Spleen (tissue), 7 donors: ENCODE measurements around the gene MEGF9.

Experiments
- POLR2A ChIP-seq, 3 donors: fragments of 450-650 bp; IDR thresholded peaks; one replicate each; pipeline ENCODE4 v1.5.1; 2017; ENCODE audit warnings: antibody characterized with exemption in 3 of 3, mild to moderate bottlenecking in 1 of 3
- POLR2AphosphoS5 ChIP-seq, 3 donors: sonication (generic); formaldehyde crosslinking; IDR thresholded peaks; one replicate each; pipeline ENCODE4 v1.5.1; 2017; ENCODE audit warnings: antibody characterized with exemption in 3 of 3
- TF ChIP-seq, protein P1 (sequence below), 11 experiments: fragments of 200-600 bp in 7 of 11; fragments of 450-650 bp in 4 of 11; sonication (generic) in 4 of 11; IDR thresholded peaks in 8 of 11; conservative IDR thresholded peaks in 3 of 11; 1 replicate in 7 of 11; 2 replicates in 4 of 11; pipeline versions ENCODE4 v1.4.0 to v1.8.0; 2016 to 2021; ENCODE audit warnings: antibody characterized with exemption in 11 of 11, inconsistent platforms in 4 of 11, mild to moderate bottlenecking in 1 of 11
- donor health status: DM: no; HTN: no; CAD: no; lungs with moderate emphysema.
- donor health status: DM: no; HTN: no; CAD: no.
- donor health status: DM: no; HTN: no; CAD: no.

- no peak for TF ChIP-seq POLR2A (IDR thresholded peaks at IDR 0.05)
- TF ChIP-seq, protein P1, sequence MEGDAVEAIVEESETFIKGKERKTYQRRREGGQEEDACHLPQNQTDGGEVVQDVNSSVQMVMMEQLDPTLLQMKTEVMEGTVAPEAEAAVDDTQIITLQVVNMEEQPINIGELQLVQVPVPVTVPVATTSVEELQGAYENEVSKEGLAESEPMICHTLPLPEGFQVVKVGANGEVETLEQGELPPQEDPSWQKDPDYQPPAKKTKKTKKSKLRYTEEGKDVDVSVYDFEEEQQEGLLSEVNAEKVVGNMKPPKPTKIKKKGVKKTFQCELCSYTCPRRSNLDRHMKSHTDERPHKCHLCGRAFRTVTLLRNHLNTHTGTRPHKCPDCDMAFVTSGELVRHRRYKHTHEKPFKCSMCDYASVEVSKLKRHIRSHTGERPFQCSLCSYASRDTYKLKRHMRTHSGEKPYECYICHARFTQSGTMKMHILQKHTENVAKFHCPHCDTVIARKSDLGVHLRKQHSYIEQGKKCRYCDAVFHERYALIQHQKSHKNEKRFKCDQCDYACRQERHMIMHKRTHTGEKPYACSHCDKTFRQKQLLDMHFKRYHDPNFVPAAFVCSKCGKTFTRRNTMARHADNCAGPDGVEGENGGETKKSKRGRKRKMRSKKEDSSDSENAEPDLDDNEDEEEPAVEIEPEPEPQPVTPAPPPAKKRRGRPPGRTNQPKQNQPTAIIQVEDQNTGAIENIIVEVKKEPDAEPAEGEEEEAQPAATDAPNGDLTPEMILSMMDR (IDR thresholded peaks at IDR 0.05 in 8 of 11, conservative IDR thresholded peaks at IDR 0.05 in 3 of 11): no peak
- TF ChIP-seq POLR2AphosphoS5 (IDR thresholded peaks at IDR 0.05): no peak
Measured at GRCh38 chr9:120688758-120689157, 25.5 kb downstream of the MEGF9 start.
